A673 (cell line): ENCODE data around the gene KIAA0232. TPM values are rescaled to one million over a fixed set of nuclear protein-coding genes. Genes with fewer than 3 reads are reported as not detected.
"Not testable (repeated sequence)": the region's sequence is repeated elsewhere in the genome, so short reads cannot be mapped to it uniquely, and the experiment has no call there.

Experiments
- BruUV-seq: library from RNA; stranded (reverse); fragments of 400-500 nt; replicated peaks from 2 replicates; lab custom pipeline; 2021; lab: Mats Ljungman, UMichigan
- CTCF ChIA-PET: fragments of 300-600 bp; sonication (Branson Sonifier 250); formaldehyde crosslinking; loops from one replicate; lab custom pipeline; 2022; ENCODE audit warnings: antibody characterized with exemption; lab: Charles Lee
- POLR2A ChIA-PET: fragments of 300-600 bp; sonication (Branson Sonifier 250); formaldehyde crosslinking; loops from one replicate; lab custom pipeline; 2022; ENCODE audit warnings: antibody characterized with exemption; ENCODE audit not compliant: low non-redundant PET; lab: Charles Lee
- DNase-seq: peaks from one replicate; pipeline ENCODE4 v3.0.0-alpha.2; 2015; ENCODE audit warnings: low spot score
- H3K27ac ChIP-seq: fragments of 200-600 bp; sonication (generic); 2 replicates; pipeline ENCODE4 v1.5.1; 2016; ENCODE audit warnings: mixed run types, low read depth, mild to moderate bottlenecking, mixed read lengths, antibody characterized with exemption, low read length; ENCODE audit not compliant: poor library complexity, severe bottlenecking
- H3K27me3 ChIP-seq: fragments of 200-600 bp; sonication (generic); replicated peaks from 2 replicates; pipeline ENCODE4 v1.6.1; 2017; ENCODE audit warnings: mixed run types, low read depth, mild to moderate bottlenecking, mixed read lengths, antibody characterized with exemption, low read length; ENCODE audit not compliant: insufficient read depth, poor library complexity
- H3K36me3 ChIP-seq: fragments of 200-600 bp; sonication (generic); 2 replicates; pipeline ENCODE4 v1.6.1; 2016; ENCODE audit warnings: mixed run types, mild to moderate bottlenecking, mixed read lengths, antibody characterized with exemption, low read length; ENCODE audit not compliant: insufficient read depth, poor library complexity, severe bottlenecking
- H3K4me1 ChIP-seq: fragments of 200-600 bp; sonication (generic); 2 replicates; pipeline ENCODE4 v1.6.1; 2017; ENCODE audit warnings: mixed run types, mild to moderate bottlenecking, mixed read lengths, antibody characterized with exemption, low read length; ENCODE audit not compliant: insufficient read depth, poor library complexity, severe bottlenecking
- H3K4me3 ChIP-seq: fragments of 200-600 bp; sonication (generic); 2 replicates; pipeline ENCODE4 v1.5.1; 2016; ENCODE audit warnings: low read depth, mixed run types, mild to moderate bottlenecking, mixed read lengths, low read length; ENCODE audit not compliant: poor library complexity, severe bottlenecking
- H3K9me3 ChIP-seq: fragments of 200-600 bp; sonication (generic); 2 replicates; pipeline ENCODE4 v1.6.1; 2016; ENCODE audit warnings: mixed run types, low read depth, mild to moderate bottlenecking, mixed read lengths, antibody characterized with exemption, low read length; ENCODE audit not compliant: poor library complexity, severe bottlenecking
- CTCF ChIP-seq: fragments of 300-800, 200-600 bp; sonication (generic); conservative IDR thresholded peaks from 2 replicates; pipeline ENCODE4 v1.5.1; 2017; ENCODE audit warnings: low read depth, mild to moderate bottlenecking, antibody characterized with exemption, low read length, moderate library complexity, mixed read lengths
- EZH2 ChIP-seq: fragments of 200-600 bp; sonication (generic); IDR thresholded peaks from 2 replicates; pipeline ENCODE4 v1.6.1; 2017; ENCODE audit warnings: borderline replicate concordance, low read depth, mild to moderate bottlenecking, mixed read lengths, antibody characterized with exemption, low read length; ENCODE audit not compliant: poor library complexity, severe bottlenecking
- intact Hi-C: fragments of 100-400 bp; cut with micrococcal nuclease; formaldehyde crosslinking; loops from one replicate; pipeline ENCODE4 v1.10.0; 2022; ENCODE audit not compliant: unreplicated experiment
- total RNA-seq: library from RNA; stranded (reverse); gene quantifications from 2 replicates; pipeline ENCODE4 v1.2.3, GENCODE V29; 2021

KIAA0232 gene
- total RNA-seq, 1 experiment from 2014 or later, result 30.2 TPM

- no peak for DNase-seq
- ChIA-PET POLR2A (no interaction called here), CTCF (no interaction called here)
- no peak overlapping the region for H3K27ac ChIP-seq
- intact Hi-C loops, result no loop called here
- no TSS peak for BruUV-seq
- TF ChIP-seq CTCF (no peak), EZH2 (no peak)
- H3K9me3 ChIP-seq, result no peaks in the 10 kb centered on the region
- no peak overlapping the region for H3K4me3 ChIP-seq
- no peaks in the 10 kb centered on the region for H3K4me1 ChIP-seq
- H3K27me3 ChIP-seq, result no peaks in the 10 kb centered on the region
- peaks cover 9% of the 10 kb centered on the region for H3K36me3 ChIP-seq
These were observed 11.7 kb downstream of the KIAA0232 start for GRCh38 chr4:6794189-6794588.

- Histone ChIP-seq H3K36me3 (peaks cover 9% of the 10 kb centered on the region), H3K27me3 (no peaks in the 10 kb centered on the region), H3K27ac (no peak overlapping the region), H3K9me3 (no peaks in the 10 kb centered on the region), H3K4me1 (no peaks in the 10 kb centered on the region), H3K4me3 (no peak overlapping the region)
- intact Hi-C loops, result no loop called here
- ChIA-PET POLR2A (no interaction called here), CTCF (no interaction called here)
- DNase-seq, result no peak
- no TSS peak for BruUV-seq
- TF ChIP-seq CTCF (no peak), EZH2 (no peak)
These were observed 13.3 kb downstream of the KIAA0232 start for GRCh38 chr4:6795821-6796220.

GRCh38 chr4:6797368-6797767, 14.8 kb downstream of the KIAA0232 start:
- H3K4me3 ChIP-seq, BruUV-seq, POLR2A ChIA-PET, DNase-seq, H3K36me3 ChIP-seq, H3K4me1 ChIP-seq, intact Hi-C loops, H3K27me3 ChIP-seq, H3K9me3 ChIP-seq, CTCF ChIA-PET, H3K27ac ChIP-seq: not testable (repeated sequence)

GRCh38 chr4:6799091-6799490, 16.6 kb downstream of the KIAA0232 start:
- H3K27ac ChIP-seq, result no peak overlapping the region
- no peak for DNase-seq
- BruUV-seq, result no TSS peak
- no peaks in the 10 kb centered on the region for H3K36me3 ChIP-seq
- H3K4me3 ChIP-seq, result no peak overlapping the region
- intact Hi-C loops, result no loop called here
- no peak for TF ChIP-seq EZH2
- CTCF ChIA-PET, result no interaction called here
- POLR2A ChIA-PET, result no interaction called here
- no peaks in the 10 kb centered on the region for H3K9me3 ChIP-seq
- H3K4me1 ChIP-seq, result no peaks in the 10 kb centered on the region
- H3K27me3 ChIP-seq, result no peaks in the 10 kb centered on the region
